NCI-H1694 (cell line): Measurements from ENCODE around the gene DNAJB6.

Experiments
- DNase-seq: peaks from one replicate; lab custom pipeline; 2025; lab: John Stamatoyannopoulos, UW

DNAJB6 gene

DNA sequence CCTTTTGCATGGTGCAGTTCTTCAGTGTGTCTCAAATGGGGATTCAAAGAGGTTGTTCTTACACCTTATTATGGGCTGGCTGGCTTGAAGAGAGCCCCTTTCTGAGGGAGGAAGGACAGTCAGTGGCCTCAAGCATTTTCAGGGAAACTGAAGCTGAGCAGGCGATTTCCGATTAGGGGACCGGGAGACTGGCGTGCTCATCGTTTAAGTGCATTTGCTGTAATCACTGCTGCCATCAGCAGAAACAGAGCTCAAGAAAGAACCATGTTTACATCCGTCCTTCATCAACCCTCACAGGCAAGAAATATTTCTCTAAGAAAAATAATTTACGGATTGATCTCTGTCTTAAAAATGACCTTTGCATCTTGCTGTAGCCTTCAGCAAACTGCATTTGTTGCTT is 32.2 kb downstream of the DNAJB6 start:
- DNase-seq, result no peak

DNA sequence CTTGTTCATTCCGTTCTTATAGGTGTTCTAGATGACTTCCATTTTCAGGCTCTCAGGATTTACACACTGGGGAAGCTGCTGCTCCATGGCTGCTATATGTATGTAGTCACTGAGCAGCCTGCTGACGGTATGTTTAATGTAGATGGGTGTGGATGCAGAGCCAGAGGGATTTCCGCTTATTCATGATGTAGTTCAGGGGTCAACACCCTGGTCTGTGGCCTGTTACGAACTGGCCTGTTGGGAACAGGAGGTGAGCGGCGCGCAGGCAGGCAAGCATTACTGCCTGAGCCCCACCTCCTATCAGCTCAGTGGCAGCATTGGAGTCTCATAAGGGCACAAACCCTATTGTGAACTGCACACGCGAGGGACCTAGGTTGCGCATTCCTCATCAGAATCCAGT is 33.9 kb downstream of the DNAJB6 start:
- DNase-seq, result no peak

DNA sequence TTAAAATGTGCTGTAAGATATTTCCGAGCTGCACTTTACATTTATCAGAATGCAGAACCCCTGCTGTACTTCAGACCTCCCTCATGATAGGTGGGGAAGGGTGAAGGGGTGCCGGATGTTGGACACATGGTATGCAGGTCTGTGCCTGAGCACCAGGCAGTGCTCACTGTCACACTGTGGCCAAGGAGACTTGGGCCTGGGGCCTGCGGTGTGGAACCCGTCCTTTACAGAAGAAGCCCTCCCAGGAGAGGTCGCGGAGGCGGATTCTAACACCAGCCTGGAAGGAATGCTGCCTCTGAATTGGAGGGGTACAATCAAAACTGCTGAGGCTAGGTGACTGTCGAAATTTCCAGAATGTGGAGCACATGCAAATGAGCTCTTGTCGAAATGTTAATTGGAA is 34.5 kb downstream of the DNAJB6 start:
- DNase-seq, result no peak

DNA sequence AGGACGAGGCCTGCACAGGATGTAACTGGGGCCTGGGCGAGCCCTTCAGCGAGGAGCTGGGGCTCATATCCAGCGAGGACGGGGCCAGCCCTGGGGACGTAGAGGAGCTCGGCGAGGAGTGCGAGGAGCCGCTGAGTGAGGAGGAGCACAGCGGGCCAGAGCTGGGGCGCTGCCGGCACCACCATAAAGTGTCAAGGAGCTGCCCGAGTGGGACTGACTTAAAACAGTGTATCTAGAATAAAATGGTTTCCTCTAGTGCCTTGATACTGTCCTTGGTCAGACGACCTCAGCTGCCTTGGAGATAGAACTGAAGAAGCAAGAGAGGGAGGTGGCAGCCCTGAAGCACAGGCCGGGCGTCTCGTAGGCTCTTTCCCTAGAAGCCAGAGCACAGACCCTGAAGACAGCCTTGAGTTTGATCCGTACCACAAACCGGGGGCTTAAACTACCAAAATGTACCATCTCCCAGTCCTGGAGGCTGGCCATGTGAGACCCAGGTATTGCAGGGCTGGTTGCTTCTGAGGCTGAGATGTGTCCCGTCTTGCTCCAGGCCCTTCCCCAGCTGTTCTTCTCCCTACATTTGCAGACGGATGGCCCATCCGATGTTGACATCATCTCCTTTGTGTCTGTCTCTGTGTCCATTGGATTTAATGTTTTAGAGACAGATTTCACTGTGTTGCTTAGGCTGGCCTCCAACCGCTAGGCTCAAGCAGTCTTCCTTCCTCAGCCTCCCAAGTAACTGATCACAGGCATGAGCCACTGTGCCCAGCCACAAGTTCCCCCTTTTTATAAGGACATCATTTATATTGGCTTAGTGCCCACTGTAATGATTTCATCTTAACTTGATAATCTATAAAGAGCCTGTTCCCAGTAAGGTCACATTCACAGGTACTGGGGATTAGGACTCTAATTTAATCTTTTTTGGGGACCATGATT is 35.8 kb downstream of the DNAJB6 start:
- DNase-seq, result no peak

DNA sequence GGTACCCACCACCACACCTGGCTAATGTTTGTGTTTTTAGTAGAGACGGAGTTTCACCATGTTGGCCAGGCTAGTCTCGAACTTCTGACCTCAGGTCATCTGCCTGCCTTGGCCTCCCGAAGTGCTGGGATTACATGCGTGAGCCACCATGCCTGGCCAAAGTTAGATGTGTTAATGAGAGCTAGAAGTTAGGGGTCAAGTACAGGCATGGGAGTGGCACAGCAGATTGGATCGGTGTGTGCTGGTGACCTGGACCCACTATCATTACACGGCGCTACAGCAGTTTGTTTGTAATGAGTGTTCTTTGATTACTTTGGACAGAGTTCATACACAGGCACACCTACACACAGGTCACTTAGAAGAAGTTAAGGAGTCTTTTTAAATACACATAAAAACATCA is 36.7 kb downstream of the DNAJB6 start:
- DNase-seq, result no peak

DNA sequence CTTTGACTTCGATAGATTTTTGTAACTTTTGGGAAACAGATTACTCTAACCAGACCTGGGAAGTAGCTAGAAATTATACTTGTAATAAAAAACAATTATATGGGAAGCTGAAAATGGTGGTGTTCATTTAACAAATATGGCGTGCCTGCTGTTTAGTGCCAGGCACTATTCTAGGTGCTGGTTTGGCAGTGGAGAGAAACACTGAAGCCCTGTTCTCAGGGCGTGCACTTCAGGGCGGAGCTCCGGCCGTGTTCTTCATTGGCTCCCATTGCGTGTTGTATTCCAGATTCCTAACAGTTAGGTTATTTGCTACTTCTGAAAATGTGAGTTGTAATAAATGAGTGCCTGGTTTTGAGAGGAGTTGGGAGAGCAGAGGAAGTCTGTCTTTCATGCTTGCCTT is 38.6 kb downstream of the DNAJB6 start:
- DNase-seq, result no peak

DNA sequence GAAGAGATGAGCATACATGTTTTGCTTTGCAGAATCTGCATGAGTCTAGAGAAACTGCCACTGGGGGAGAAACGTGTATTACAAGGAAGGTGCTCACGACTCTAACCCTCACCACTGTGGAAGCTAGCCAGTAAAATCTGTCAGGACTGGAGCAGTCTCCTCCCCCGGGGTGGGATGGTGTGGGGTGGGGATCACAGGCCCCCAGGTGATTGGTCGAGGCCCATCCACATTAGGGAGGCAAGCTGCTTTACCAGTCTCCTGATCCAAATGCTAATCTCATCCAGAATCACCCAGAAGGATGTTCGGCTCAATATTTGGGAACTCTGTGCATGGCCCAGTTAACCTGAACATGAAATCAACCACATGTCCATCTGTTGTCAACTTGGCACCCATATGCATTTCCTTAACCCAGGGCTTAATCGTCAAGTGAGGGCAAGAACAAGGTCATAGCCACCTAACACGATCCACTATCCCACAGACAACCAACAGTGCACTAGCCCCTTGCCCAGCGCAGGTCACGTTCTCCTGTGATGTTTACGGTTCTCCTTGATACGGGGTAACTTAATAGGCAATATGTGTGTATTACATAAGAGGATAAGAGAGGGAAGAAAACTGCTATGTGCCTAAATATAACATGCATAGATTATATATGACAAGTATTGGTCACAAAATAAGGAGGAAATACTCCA is 40.8 kb downstream of the DNAJB6 start:
- DNase-seq, result no peak

DNA sequence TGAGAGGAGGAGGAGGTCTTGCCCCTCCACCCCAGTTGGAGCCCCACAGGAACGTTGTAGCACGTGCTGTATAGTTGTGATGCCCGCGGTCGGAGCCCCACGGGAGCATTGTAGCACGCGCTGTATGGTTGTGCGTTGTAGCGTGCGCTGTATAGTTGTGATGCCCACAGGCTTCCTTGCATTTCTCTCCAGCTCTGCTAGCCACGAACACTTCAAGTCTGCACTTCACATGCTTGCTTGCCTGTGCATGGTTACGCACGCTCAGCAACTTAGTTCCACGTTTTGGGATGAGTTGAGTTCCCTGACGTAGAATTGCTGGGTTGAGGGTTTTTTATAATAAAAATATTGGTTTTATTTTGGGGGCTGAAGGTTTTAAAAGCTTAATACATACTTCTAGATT is 41.6 kb downstream of the DNAJB6 start:
- no peak for DNase-seq

DNA sequence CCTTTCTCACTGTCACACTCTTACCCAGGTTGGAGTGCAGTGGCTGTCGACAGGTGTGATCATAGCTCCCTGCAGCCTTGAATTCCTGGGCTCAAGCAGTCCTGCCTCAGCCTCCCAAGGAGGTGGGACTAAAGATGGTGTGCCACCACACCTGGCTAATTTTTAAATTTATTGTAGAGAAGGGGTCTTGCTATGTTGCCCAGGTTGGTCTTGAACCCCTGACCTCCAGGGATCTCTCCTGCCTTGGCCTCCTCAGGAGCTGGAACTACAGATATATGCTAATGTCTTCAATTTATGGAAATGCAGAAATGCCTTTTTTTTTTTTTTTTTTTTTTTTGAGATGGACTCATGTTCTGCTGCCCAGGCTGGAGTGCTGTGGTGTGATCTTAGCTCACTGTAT is 42.7 kb downstream of the DNAJB6 start:
- DNase-seq, result no peak

DNA sequence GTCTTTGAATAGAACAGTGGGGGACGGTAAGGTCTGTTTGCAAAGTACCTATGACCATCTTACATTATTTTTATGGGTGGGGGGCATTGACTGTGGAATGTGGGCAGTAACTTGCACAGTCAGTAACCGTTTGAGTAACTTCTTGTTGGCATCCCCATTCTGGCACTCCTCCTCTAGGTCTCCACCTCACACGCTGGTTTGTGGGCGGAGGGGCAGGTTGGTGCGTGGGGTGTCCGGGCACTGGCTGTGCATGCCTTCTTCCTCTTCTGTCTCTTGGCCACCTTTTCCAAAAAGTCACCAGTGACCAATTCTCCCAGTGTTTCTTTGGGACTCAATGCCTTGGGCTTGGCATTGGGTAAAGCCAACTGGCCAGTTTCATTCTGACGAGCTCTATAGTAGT is 43.6 kb downstream of the DNAJB6 start:
- no peak for DNase-seq

DNA sequence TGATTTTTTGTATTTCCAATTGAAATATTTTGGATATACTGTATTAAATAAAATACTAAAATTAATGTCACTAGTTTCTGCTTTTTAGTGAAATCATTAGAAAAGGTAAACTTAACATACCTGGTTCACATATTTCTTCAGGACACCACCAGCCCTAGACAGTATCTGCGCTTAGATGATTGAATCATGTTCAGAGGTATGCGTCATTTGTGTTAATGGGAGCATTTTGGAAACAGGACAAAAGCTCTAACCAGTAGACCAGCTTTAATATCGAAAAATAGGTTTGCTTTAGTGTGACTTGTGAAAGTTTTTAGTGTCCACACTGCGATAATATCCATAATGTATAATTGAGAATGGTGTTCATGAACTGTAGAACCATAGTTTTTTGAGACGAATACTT is 47.1 kb downstream of the DNAJB6 start:
- no peak for DNase-seq

DNA sequence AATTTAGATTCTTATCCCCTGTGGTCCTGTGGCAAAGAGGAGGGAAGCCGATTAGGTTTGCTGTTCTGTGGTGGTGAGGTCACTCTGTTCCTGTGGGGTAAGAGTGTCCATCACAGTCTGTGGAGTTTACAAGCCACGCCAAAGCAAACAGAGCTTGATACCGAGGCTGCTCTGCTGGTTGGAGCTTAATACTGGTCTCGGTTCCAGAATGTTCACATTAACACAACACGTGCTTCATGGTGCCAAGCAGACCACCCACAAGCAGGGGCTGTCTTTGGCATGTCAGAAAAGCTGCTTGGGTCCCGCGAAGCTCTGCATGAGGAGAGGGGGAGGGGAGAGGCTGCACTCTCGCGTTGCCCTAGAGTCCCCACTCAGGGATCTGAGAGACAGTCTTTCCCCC is 47.5 kb downstream of the DNAJB6 start:
- no peak for DNase-seq

DNA sequence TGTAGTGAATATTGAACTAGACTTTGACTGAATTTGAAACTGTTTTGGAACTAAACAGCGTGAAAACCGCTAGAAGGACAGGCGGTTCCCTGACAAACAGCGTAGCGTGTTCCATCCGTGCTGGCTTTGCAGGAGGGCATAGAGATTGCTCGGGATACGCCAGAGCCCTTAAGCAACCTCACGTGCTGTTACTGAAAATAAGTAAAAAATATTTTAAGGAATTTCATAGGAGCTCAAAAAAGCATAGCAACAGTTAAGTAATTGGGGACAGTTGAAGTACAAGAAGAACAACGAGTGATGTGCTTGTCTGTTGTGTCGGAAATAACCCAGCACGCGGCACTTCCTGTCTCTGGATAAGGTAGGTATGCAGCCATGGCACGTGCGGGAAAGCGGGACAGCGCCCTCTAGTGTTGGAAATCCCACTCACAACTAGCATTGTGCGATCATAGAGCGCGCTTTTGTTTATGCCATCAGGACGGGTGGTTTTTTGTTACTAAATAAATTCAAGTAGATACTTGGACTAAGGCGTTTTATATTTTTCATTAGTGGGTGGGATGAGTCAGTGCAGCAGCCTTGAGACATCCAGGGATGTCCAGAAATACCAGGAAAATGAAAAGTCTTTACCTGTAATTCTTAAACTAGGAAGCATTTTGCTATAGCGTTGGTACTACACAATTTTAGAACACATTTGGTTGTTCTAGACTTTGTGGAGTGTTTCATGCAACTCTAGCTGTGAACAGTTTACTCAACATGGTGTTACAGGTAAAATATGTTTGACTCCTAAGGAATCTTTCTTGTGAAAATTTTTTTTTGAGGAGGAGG is 50.4 kb downstream of the DNAJB6 start:
- DNase-seq, result peak; percentile 66

DNA sequence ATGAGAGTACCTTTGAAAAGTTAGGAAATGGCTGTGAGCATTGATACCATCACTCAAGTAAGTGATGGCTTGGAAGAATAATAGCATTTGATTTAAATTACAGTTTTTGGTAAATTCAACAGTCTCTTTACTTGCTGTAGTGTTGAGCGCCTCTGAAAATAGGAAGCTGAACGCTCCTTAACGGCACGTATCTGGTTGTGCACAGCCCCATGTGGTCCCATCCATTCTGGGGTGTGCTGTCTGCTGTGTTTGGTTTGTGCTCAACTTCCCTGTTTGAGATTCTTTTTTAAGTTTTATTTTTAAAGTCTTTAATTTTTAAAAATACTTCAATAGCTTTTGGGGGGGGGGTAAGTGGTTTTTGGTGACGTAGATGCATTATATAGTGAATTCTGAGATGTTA is 51.5 kb downstream of the DNAJB6 start:
- DNase-seq, result no peak

DNA sequence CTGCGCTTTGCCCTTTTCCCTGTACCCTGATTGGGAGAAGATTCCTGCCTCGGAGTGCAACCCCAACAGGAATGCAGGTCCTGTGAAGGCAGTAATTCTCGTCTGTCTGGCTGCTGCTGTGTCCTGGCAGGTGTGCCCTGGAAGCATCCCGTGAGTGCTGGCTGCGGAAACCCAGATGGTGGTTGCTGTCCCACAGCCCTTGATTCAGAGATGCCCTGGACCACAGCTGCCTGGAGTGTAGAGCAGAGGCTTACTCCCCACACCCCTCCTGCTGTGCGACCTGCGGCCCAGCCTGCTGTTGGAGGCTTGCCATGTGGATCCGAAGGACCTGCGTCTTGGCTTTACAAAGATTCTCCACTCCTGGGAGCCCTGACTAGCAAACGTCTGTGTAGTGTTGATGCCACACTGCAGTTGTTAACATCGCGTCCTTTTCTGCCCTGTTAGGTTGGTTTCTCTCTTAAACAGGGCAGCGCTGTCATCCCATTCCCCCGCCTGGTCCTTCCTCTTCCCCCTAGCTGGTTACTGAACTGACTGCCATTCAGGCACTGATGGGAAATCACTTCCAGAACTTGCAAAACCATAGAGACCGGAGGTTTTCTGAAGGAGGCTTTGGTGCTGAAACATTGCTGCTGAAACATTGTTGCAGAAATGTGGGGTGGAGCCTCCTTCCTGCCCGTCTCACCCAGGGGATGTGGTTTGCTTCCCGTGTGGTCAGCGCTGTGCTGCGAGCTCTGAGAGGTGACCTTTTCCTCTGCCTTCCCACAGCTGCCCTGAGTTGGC is 53.3 kb downstream of the DNAJB6 start:
- no peak for DNase-seq

DNA sequence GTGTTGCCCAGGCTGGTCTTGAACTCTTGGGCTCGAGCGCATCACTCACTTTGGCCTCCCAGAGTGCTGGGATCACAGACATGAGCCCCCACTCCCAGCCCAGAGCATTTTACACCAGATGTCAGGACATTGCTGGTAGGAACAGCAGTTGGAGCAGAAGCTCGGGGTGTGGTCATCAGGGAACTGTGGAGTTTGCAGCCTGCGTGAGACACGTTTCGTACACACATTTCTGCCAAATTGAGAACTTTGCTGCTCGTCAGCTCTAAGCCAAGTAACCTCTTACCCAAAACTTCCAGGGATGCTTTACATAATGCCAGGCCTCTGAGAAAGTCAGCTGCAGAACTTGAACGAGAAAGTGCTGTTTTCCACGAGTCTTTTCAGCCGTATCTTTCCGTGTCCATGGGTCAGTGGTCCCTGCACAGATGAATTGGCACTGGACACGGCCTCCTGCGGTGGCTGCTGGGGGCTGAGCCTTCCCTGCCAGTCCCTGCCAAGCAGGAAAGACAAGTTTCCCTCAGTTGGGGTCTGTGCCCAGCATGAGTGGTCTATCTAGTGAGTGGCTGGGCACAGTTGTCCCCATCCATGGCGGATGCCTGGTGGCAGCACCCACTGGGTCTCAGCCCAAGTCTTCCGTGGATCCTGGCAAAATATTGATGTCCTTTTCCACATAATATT is 54.4 kb downstream of the DNAJB6 start:
- DNase-seq, result no peak

DNA sequence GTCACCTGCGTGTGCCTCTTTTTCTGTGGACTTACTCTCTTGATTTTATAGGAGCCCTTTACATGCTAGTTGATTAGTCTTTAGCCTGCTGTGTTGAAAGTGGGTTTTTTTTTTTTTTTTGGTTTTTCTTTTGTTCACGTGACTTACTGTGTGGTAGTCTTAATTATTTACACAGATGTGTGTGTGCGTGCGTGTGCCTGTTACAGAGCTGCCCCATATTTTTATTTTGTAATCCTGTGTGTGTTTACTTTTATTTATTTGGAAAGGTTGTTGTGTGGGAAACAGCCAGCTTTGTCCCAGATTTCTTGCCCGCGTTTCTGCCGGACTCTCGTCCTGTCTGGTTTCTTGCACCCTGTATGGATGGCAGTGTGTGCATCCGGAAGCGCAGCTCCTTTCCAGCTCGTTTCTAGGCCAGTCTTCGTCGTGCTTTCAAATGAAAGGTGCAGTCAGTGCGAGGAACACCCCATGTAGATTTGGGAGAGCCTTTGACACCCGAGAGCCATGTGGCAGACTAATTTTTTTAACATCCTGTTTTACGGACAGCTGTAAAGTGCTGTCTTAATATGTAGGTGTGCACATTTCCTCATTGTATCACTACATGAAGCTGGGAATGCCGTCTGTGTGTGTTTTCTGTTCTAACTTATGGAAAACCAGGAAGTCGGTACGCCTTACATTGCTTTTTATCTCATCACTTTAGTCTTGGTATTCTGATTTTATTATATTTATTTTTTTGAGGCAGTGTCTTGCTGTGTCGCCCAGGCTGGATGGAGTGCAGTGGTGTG is 55.6 kb downstream of the DNAJB6 start:
- DNase-seq, result no peak

DNA sequence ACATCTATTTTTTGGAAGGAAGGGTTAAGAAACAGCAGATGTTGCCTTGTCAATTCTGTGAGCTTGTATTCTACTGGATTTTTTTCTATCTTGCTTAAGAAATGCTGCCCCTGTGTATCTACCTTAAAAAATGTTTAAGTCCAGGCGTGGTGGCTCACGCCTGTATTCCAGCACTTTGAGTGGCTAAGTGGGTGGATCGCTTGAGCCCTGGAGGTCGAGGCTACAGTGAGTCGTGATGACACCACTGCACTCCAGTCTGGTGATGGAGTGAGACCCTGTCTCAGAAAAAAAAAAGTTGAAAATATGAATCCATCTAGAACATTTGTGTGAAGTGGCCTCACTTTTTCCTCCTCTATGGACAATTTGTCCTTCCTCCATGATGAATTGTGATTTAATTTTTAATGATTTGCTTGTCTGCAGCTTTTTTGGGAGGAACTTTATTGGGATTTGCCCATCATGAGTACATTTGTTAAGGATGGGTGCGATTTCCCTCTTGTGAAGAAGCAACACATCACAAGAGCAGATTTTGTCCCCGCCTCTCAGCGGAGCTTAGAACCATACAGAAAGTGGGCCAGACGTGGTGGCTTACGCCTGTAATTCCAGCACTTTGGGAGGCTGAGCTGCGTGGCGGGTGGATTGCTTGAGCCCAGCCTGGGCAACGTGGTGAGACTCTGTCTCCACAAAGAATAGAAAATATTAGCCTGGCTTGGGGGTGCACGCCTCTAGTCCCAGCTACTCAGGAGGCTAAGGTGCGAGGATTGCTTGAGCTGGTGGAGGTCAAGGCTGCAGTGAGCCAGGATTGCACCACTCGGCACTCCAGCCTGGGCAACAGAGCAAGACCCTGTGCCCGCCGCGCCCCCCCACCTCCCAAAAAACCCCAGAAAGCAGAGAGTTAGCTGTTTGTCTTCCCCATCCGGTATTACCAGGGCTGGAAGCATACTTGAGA is 57.7 kb downstream of the DNAJB6 start:
- DNase-seq, result no peak

DNA sequence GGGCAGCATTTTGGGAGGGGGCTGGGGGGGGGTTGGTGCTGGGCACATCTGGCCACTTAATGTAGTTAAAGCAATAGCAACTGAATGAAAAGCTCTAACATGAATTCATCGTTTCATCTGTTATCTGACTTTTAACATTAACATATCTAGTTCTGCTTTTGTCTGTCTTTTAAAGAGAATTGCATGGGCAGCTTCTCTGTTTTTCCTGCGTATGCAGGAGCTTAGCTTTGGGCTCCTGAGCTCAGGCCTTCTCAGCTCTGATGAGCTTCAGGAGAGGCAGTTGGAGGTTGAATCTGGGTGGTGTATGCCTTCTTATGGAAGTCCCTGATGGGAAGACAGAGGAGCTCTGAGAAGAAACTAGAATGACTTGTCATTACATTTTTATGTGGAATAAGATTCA is 58.4 kb downstream of the DNAJB6 start:
- DNase-seq, result no peak
